Body of pancreas (tissue), 4 donors: Measurements from ENCODE around the gene CYP2D6.

Source experiments
- POLR2A ChIP-seq, 3 donors: fragments of 450-650 bp; IDR thresholded peaks; one replicate each; pipeline ENCODE4 v1.6.1; 2016; ENCODE audit warnings: antibody characterized with exemption in 3 of 3, mild to moderate bottlenecking in 2 of 3
- TF ChIP-seq, protein P1 (sequence below), 7 experiments: fragments of 450-650 bp in 4 of 7; fragments of 200-600 bp in 3 of 7; sonication (generic) in 3 of 7; IDR thresholded peaks; one replicate each; pipeline ENCODE4 v1.5.1; 2016 to 2019; ENCODE audit warnings: antibody characterized with exemption in 7 of 7

DNA sequence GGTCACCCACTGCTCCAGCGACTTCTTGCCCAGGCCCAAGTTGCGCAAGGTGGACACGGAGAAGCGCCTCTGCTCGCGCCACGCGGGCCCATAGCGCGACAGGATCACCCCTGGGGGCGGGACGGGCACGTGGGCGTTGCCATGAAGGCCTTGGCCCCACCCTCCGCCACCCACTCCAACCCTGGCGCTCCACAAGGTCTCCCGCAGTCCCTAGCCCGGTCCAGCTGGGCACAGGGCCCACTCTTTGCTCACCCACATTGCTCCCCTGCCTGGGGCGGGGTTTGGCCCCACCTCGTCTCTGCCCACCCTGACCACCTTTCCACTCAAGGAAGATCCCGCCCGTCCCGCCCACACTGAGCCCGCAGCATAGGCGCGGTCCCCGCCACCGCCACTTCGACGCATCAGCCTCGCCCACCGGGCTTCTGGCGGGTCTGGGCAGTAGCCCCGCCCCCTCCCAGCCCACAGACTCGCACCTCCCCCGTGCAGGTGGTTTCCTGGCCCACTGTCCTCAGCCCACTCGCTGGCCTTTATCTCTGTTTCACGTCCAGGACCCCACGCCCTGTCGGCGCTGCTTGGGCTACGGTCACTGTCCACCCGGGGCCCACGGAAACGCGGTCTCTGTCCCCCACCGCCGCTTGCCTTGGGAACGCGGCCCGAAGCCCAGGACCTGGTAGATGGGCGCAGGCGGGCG lies 12.3 kb upstream of the CYP2D6 start:
- no peak for TF ChIP-seq POLR2A (IDR thresholded peaks at IDR 0.05)
- TF ChIP-seq, protein P1, sequence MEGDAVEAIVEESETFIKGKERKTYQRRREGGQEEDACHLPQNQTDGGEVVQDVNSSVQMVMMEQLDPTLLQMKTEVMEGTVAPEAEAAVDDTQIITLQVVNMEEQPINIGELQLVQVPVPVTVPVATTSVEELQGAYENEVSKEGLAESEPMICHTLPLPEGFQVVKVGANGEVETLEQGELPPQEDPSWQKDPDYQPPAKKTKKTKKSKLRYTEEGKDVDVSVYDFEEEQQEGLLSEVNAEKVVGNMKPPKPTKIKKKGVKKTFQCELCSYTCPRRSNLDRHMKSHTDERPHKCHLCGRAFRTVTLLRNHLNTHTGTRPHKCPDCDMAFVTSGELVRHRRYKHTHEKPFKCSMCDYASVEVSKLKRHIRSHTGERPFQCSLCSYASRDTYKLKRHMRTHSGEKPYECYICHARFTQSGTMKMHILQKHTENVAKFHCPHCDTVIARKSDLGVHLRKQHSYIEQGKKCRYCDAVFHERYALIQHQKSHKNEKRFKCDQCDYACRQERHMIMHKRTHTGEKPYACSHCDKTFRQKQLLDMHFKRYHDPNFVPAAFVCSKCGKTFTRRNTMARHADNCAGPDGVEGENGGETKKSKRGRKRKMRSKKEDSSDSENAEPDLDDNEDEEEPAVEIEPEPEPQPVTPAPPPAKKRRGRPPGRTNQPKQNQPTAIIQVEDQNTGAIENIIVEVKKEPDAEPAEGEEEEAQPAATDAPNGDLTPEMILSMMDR (IDR thresholded peaks at IDR 0.05), result no peak
